Measurements from ENCODE around the gene ZNF14. TPM values are rescaled to one million over a fixed set of nuclear protein-coding genes. Genes with fewer than 3 reads are reported as not detected.

The ZNF14 gene
- total and polyA plus RNA-seq, 9 of the 15 experiments (the other 6 are each of a cell fraction or from before 2014, with no cell fraction given), result 1.9 to 7.0 (median 4.0) TPM

- TF ChIP-seq REST (IDR thresholded peaks at IDR 0.05; ENCODE audit: borderline replicate concordance), result no peak
- peak; percentile 12; the same call in 1 of the 2 replicates for TF ChIP-seq REST (CRISPR knock-in tag; IDR thresholded peaks at IDR 0.05; ENCODE audit: low read depth)
- peak; percentile 90 for TF ChIP-seq ZNF644 (tag; IDR thresholded peaks at IDR 0.05; ENCODE audit: low read depth)
- TF ChIP-seq BACH1 (tag; IDR thresholded peaks at IDR 0.05), result no peak; the same call in 1 of the 2 replicates
- TF ChIP-seq SMAD2 (IDR thresholded peaks at IDR 0.05; ENCODE audit: low read depth, low read length), result no peak
- TF ChIP-seq BMI1 (IDR thresholded peaks at IDR 0.05; ENCODE audit: low read length), result no peak
- no peak for TF ChIP-seq MED1 (CRISPR knock-in tag; IDR thresholded peaks at IDR 0.05; ENCODE audit: borderline replicate concordance)
- no peak for TF ChIP-seq NFYB (IDR thresholded peaks at IDR 0.05; ENCODE audit: extremely low read depth, insufficient read length)
- TF ChIP-seq FOS (IDR thresholded peaks at IDR 0.05; ENCODE audit: extremely low read depth, insufficient read length), result no peak
- no peak for TF ChIP-seq NR0B1 (IDR thresholded peaks at IDR 0.05; ENCODE audit: partially characterized antibody)
- TF ChIP-seq TRIM24 (IDR thresholded peaks at IDR 0.05), result no peak
- no peak for TF ChIP-seq ZNF395 (CRISPR knock-in tag; IDR thresholded peaks at IDR 0.05)
- TF ChIP-seq GTF2E2 (tag; IDR thresholded peaks at IDR 0.05), result no peak
- TF ChIP-seq ZBTB12 (CRISPR knock-in tag; IDR thresholded peaks at IDR 0.05), result peak; percentile 76
Measured at GRCh38 chr19:19776206-19777008, 43.5 kb upstream of the ZNF14 start (continued).

All from K562 (cell line).